ENCODE measurements around the gene SLC26A2.

SLC26A2 gene

DNA sequence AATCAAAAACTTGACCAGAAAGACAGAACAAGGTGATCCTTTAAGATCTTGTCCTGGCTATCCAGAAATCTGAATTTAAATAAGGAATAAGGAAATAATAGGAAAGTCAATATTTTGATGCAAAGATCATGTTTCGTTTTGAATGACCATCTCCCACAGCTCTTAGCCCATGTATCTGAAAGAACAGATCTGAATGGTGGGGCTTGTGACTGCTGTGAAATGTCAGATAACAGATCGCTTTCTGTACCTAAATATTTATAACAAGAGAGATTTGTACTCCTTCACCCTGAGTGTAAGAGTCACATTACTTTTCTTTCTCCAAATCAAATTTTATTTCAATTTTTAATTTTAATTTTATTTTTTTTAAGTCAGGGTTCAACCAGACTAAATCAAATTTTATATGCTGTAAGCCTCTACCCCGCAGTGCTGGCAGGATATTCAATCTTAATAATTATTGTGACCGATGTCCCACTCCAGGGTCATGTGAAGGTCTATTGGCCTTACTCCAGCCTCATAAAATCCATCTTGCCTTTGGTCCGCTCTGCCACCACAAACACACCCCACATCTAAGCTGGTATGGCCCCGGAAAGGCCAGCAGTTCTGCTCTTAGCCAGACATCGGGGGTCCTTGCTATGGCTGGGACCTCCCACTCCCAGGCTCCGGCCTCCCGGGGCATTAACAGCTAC lies 7.0 kb upstream of the SLC26A2 start:
- FAIRE-seq (no peak), DNase-seq (ENCODE audit: insufficient read length) (no peak)
- TF ChIP-seq TAF1 (IDR thresholded peaks at IDR 0.05; ENCODE audit: borderline replicate concordance, low read depth, low read length) (no peak), POLR2AphosphoS5 (IDR thresholded peaks at IDR 0.05; ENCODE audit: low read depth, low read length) (no peak), POLR2A (IDR thresholded peaks at IDR 0.05; ENCODE audit: low read depth, low read length) (no peak)

DNA sequence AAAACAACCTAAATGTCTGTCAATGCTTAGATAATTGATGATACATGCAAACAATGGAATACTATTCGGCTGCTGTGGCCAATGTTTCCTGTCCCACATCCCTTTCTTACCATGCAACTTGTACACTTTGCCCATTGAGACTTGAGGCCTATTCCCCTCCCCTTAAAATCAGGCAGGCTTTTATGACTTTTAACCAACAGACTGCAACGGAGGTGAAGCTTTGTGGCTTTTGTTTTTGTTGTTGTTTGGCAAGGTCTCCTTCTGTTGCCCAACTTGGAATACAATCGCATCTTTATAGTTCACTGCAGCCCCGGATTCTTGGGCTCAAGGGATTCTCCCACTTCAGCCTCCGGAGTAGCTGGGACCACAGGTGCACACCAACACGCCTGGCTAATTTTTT lies 5.8 kb upstream of the SLC26A2 start:
- FAIRE-seq = no peak
- DNase-seq (ENCODE audit: insufficient read length) = no peak
- TF ChIP-seq POLR2AphosphoS5 (IDR thresholded peaks at IDR 0.05; ENCODE audit: low read depth, low read length) = no peak
- TF ChIP-seq POLR2A (IDR thresholded peaks at IDR 0.05; ENCODE audit: low read depth, low read length) = no peak
- TF ChIP-seq TAF1 (IDR thresholded peaks at IDR 0.05; ENCODE audit: borderline replicate concordance, low read depth, low read length) = no peak

DNA sequence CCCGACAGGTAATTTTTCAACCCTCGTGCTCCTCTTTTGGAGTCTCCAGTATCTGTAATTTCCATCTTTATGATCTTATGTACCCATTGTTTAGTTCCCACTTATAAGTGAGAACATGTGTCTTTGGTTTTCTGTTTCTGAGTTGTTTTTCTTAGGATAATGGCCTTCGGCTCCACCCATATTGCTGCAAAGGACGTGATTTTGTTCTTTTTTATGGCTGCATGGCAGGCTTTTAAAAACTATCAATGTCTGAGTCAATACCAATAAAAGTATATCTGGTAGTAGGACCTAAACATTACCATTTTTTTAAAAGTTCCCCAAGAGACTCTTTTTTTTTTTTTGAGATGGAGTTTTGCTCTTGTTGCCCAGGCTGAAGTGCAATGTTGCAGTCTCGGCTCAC lies 3.9 kb upstream of the SLC26A2 start:
- no peak for FAIRE-seq

DNA sequence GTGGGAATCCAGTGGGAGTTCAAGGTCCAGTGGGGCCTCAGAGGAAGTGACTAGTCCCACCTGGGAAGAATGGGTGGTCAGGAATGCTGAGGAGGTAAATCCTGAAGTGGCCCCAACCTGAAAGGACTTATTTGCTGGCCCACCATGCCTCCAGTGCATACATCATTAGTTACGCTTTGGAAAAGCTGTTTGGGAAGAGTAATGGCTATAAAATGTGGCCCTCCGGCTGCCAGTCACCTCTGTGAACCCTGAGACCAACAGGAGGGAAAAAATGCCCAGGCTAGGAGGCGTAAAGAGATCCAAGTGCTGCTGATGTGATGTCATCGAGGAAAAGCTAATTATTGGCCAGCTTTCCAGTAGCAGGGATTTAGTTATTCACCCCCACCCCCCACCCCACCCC lies 2.7 kb upstream of the SLC26A2 start:
- FAIRE-seq (no peak), DNase-seq (ENCODE audit: insufficient read length) (no peak)
- TF ChIP-seq TAF1 (IDR thresholded peaks at IDR 0.05; ENCODE audit: borderline replicate concordance, low read depth, low read length) = no peak
- TF ChIP-seq POLR2AphosphoS5 (IDR thresholded peaks at IDR 0.05; ENCODE audit: low read depth, low read length) = no peak
- no peak for TF ChIP-seq POLR2A (IDR thresholded peaks at IDR 0.05; ENCODE audit: low read depth, low read length)

More for the DNA sequence above, 3.9 kb upstream of the SLC26A2 start:
- DNase-seq (ENCODE audit: insufficient read length) = no peak
- TF ChIP-seq TAF1 (IDR thresholded peaks at IDR 0.05; ENCODE audit: borderline replicate concordance, low read depth, low read length) (no peak), POLR2A (IDR thresholded peaks at IDR 0.05; ENCODE audit: low read depth, low read length) (no peak), POLR2AphosphoS5 (IDR thresholded peaks at IDR 0.05; ENCODE audit: low read depth, low read length) (no peak)

DNA sequence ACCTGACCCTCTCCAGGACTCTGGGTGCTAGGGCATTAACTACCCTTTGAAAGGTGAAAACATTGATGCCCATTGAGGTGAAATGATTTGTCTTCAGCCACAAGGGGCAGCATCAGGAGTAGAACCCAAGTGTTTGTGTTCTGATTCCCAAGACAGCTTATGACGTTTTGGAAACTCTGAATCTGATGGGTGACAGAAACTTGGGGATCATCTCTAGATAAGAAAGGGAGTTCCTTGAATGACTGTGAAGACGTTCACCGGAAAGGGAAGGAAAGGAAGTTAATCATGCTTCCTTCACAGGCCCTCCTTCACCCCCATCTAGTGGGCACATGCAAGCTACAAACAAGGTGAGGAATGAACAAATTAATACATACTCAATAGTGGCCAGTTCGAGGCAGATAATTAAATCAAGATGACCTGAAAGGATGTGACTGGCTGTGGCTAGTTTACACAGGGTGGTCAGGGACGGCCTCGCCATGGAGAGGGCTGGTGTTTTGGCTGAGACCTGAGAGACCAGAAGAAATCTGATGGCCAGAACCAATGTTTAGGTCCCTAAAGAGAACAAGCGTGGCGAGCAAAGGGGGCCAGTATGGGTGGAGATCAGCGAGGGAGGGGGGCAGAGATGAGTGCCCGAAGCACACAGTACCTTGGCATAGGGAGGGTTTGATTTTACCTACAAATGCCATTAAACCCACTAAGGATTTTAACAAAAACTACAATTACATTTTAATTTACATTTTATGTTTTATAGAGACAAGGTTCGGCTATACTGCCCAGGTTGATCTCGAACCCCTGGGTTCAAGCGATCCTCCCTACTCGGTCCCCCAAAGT lies 937 bp upstream of the SLC26A2 start:
- TF ChIP-seq TAF1 (IDR thresholded peaks at IDR 0.05; ENCODE audit: borderline replicate concordance, low read depth, low read length) = no peak
- TF ChIP-seq POLR2AphosphoS5 (IDR thresholded peaks at IDR 0.05; ENCODE audit: low read depth, low read length) = no peak
- no peak for TF ChIP-seq POLR2A (IDR thresholded peaks at IDR 0.05; ENCODE audit: low read depth, low read length)
- FAIRE-seq = peak; percentile 24
- peak; percentile 29 for DNase-seq (ENCODE audit: insufficient read length)

DNA sequence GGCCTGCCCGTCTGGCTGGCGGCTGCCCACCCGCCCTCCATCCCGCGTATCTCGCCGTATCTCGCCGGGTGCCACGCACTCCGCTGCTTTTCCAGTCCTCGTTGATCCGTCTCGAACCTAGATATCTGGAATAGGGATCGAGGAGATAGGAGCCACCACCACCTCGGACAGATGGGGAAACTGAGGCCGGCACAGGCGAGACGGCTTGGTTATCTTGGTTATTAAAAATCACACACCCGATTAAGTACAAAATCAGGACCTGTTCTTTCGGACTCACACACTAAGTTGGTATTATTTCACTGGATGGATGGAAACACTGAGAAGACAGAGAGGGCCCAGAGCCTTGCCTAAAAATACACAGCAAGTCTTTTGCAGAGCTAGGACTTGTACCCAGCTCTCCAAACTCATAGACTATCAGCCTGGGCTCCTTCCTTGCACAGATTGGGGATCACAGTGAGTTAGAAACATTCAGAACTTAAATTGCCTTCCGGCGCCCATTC lies 678 bp downstream of the SLC26A2 start:
- FAIRE-seq = no peak
- TF ChIP-seq TAF1 (IDR thresholded peaks at IDR 0.05; ENCODE audit: borderline replicate concordance, low read depth, low read length) (no peak), POLR2AphosphoS5 (IDR thresholded peaks at IDR 0.05; ENCODE audit: low read depth, low read length) (no peak), POLR2A (IDR thresholded peaks at IDR 0.05; ENCODE audit: low read depth, low read length) (no peak)
- DNase-seq (ENCODE audit: insufficient read length) = no peak

DNA sequence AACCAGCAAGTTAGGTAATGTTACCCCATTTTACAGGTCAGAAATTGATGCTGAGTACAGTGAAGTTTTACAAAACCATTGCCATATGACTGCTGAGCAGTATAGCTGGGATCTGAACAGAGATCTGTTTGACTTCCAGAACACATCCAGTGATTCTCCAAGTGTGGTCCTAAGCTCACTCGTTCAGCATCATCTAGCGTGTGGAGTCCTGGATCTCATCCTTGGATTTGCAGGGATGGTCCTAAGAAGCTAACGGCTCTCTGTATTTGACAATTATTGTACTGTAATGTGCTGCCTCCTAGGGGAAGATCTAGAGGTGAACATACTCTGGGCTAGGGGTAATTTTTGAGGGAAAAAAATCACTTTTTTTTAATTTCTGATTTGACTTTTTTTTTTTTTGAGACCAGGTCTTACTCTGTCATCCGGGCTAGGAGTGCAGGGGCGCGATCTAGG lies 1.4 kb downstream of the SLC26A2 start:
- DNase-seq (ENCODE audit: insufficient read length) = no peak
- FAIRE-seq = no peak
- TF ChIP-seq TAF1 (IDR thresholded peaks at IDR 0.05; ENCODE audit: borderline replicate concordance, low read depth, low read length) = no peak
- no peak for TF ChIP-seq POLR2A (IDR thresholded peaks at IDR 0.05; ENCODE audit: low read depth, low read length)
- no peak for TF ChIP-seq POLR2AphosphoS5 (IDR thresholded peaks at IDR 0.05; ENCODE audit: low read depth, low read length)

DNA sequence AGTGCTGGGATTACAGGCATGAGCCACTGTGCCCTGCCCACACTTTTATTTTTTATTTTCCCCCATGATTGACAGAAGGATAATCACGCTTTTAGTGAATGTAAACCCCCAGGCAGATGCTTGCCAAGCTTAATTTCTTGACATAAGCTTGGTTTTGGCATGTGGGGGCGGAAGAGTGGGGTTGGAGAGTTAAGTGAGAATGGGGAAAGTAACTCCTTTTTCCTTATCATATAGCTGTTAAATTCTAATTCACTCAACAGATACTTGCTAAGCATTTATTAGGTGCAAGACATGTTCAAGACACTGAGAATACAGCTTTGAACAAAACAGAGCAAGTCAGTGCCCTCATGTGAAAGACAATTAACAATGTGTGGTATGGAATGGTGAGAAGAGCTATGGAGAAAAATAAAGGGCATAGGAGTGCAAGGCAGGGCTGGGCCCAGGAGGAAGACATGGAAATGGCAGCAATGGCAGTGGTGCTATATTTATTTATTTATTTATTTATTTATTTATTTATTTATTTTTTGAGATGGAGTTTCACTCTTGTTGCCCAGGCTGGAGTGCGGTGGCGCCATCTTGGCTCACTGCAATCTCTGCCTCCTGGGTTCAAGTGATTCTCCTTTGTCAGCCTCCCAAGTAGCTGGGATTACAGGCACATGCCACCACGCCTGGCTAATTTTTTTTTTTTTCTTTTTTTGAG lies 2.2 kb downstream of the SLC26A2 start:
- TF ChIP-seq POLR2A (IDR thresholded peaks at IDR 0.05; ENCODE audit: low read depth, low read length) (no peak), TAF1 (IDR thresholded peaks at IDR 0.05; ENCODE audit: borderline replicate concordance, low read depth, low read length) (no peak), POLR2AphosphoS5 (IDR thresholded peaks at IDR 0.05; ENCODE audit: low read depth, low read length) (no peak)
- FAIRE-seq (no peak), DNase-seq (ENCODE audit: insufficient read length) (no peak)

DNA sequence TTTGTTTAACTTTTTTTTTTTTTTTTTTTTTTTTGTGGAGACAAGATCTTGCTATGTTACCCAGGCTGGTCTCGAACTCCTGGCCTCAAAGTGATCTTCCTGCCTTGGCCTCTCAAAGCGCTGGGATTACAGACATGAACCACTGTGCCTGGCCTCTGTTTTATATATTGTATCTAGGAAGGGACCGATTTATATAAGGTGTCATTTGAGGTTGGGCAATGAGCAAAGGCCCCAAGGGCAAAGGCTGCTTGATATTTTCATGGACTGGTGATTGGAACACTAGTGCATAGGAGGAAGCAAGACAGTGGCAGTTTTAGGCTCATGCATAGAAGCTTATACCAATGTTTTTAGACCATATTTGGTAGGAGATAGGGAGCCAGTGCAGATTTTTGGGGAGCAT lies 3.2 kb downstream of the SLC26A2 start:
- no peak for FAIRE-seq
- DNase-seq (ENCODE audit: insufficient read length) = no peak
- TF ChIP-seq POLR2AphosphoS5 (IDR thresholded peaks at IDR 0.05; ENCODE audit: low read depth, low read length) (no peak), TAF1 (IDR thresholded peaks at IDR 0.05; ENCODE audit: borderline replicate concordance, low read depth, low read length) (no peak), POLR2A (IDR thresholded peaks at IDR 0.05; ENCODE audit: low read depth, low read length) (no peak)

DNA sequence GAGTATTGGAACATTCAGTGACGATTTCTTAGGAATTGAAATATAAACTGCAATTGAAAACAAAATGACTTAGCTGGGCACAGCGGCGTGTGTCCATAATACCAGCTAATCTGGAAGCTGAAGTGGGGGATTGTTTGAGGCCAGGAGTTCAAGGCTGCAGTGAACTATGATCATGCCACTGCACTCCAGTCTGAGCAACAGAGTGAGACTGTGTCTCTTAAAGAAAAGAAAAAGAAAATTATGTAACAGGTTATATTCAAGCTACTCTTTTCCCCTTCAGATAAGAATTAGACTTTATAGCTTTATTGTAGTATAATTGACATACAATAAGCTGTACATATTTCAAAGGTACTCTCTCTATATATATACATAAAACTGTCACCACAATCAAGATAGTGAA lies 6.4 kb downstream of the SLC26A2 start:
- TF ChIP-seq POLR2AphosphoS5 (IDR thresholded peaks at IDR 0.05; ENCODE audit: low read depth, low read length) (no peak), POLR2A (IDR thresholded peaks at IDR 0.05; ENCODE audit: low read depth, low read length) (no peak), TAF1 (IDR thresholded peaks at IDR 0.05; ENCODE audit: borderline replicate concordance, low read depth, low read length) (no peak)
- FAIRE-seq (no peak), DNase-seq (ENCODE audit: insufficient read length) (no peak)

All from GM12892 (cell line).